HG03442 (cell line): ENCODE data around the gene ANKRD55.
"Not testable (repeated sequence)": the region's sequence is repeated elsewhere in the genome, so short reads cannot be mapped to it uniquely, and the experiment has no call there.

Experiments
- ATAC-seq: cut with Tn5 transposase; IDR thresholded peaks from one replicate; pipeline ENCODE4 v1.9.1; 2021; ENCODE audit warnings: mild to moderate bottlenecking, moderate library complexity; ENCODE audit not compliant: unreplicated experiment

The ANKRD55 gene

GRCh38 chr5:56233230-56233629 lies at the start of gene ANKRD55:
ANKRD55 (minus strand) TSS chr5:56233330; CDS start chr5:56232913, 417 bp downstream.
- no peak for ATAC-seq

GRCh38 chr5:56282216-56282615 lies 49.1 kb upstream of the ANKRD55 start:
- ATAC-seq, result no peak

DNA sequence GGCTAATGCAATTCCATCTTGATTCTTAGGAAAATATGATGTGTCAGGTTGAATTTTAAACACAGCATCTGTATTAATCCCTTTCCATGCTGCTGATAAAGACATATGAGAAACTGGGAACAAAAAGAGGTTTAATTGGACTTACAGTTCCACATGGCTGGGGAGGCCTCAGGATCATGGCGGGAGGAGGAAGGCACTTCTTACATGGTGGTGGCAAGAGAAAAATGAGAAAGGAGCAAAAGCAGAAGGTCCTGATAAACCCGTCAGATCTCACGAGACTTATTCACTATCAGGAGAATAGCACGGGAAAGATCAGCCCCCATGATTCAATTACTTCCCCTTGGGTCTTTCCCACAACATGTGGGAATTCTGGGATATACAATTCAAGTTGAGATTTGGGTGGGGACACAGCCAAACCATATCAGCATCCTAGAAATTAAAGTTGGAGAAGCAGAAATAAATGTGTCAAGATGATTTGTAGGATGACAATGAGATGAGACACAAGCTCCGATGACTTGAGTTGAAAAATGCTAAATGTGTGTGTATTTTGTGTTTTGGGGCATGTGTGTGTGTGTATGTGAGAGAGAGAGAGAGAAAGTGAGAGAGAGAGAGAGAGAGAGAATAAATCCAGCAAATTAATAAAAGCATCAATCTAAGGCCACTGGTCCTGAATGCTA lies 48.5 kb upstream of the ANKRD55 start:
- ATAC-seq, result no peak

- no peak for ATAC-seq
Observed at GRCh38 chr5:56279979-56280378, 46.8 kb upstream of the ANKRD55 start.

GRCh38 chr5:56279291-56279690 lies 46.2 kb upstream of the ANKRD55 start:
- no peak for ATAC-seq

- ATAC-seq, result no peak
Observed at GRCh38 chr5:56278335-56278753, 45.2 kb upstream of the ANKRD55 start.

DNA sequence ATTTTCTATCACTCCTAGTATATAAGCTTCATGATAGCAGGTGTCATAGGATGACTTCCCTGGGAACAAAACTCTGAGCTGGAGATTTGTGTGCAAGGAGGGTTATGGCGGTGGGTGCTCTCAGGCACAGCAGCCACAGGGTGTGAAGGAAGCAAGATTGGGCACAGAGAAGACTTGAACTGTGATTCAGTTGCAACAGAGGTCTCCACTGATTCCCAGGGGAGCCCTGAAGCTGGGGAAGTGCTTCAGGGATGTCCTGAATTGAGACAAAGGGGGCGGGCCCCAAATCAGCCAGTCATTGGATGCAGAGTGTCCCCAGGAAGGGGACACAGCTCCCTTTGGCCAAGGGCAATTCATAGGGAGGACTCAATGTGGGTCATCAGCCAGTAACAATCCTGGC lies 44.4 kb upstream of the ANKRD55 start:
- ATAC-seq, result no peak

DNA sequence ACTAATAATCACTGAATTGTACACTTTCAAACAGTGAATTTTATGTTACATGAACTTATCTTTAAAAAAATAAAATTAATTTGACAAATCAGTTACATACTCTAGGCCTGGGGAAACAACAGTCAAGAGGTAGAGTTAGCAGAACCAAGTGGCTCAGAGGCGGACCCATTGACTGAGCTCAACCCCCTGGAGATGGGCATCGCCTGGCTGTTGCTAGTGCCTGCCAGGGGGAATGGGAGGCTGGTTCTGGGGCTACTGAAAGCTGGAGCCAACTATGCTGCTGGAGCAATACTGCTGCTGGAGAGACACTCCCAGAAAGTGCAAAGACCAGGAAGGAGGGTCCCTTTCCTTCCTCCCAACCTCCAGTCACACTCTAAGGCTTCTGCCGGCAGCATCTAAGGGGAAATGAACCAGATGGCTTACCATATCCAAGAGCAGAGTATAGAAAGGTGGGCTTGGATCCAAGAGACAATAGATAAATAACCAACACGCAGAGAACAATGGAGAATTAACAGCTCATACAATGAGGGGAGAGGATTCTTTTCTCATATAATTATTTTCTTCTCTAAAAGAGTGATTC lies 40.3 kb upstream of the ANKRD55 start:
- ATAC-seq, result no peak

DNA sequence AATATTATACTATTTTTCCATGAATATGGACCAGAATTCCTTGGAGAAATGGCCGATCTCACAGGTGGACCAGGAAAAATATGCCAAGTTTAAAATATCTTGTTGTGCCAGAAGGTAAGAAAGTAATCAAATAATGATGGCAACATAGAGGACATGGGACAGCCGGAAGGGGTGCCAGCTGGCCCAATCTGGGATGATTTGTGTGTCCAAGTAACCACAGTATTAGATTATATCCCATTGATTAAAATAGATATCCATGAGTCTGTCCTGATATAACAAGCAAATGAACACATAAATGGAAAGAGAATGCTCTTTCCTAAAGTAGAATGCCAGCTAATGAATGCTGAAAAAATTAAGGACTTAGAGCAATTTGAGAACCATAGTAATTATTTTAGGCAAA lies 39.6 kb upstream of the ANKRD55 start:
- no peak for ATAC-seq

- peak; percentile 87 for ATAC-seq
Observed at GRCh38 chr5:56270568-56271392, 37.6 kb upstream of the ANKRD55 start.

- ATAC-seq, result no peak
Observed at GRCh38 chr5:56270058-56270457, 36.9 kb upstream of the ANKRD55 start.

GRCh38 chr5:56269216-56269927 lies 36.2 kb upstream of the ANKRD55 start:
- ATAC-seq, result peak; percentile 66

DNA sequence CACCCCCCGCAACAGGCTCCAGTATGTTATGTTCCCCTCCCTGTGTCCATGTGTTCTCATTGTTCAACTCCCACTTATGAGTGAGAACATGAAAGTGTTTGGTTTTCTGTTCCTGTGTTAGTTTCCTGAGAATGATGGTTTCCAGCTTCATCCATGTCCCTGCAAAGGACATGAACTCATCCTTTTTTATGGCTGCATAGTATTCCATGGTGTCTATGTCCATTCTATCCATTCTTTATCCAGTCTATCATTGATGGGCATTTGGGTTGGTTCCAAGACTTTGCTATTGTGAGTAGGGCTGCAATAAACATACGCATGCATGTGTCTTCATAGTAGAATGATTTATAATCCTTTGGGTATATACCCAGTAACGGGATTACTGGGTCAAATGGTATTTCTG lies 35.6 kb upstream of the ANKRD55 start:
- ATAC-seq, result not testable (repeated sequence)

GRCh38 chr5:56267856-56268255 lies 34.7 kb upstream of the ANKRD55 start:
- ATAC-seq, result no peak

- no peak for ATAC-seq
Observed at GRCh38 chr5:56264417-56265025, 31.4 kb upstream of the ANKRD55 start.

- ATAC-seq, result no peak
Observed at GRCh38 chr5:56262279-56262678, 29.1 kb upstream of the ANKRD55 start.

DNA sequence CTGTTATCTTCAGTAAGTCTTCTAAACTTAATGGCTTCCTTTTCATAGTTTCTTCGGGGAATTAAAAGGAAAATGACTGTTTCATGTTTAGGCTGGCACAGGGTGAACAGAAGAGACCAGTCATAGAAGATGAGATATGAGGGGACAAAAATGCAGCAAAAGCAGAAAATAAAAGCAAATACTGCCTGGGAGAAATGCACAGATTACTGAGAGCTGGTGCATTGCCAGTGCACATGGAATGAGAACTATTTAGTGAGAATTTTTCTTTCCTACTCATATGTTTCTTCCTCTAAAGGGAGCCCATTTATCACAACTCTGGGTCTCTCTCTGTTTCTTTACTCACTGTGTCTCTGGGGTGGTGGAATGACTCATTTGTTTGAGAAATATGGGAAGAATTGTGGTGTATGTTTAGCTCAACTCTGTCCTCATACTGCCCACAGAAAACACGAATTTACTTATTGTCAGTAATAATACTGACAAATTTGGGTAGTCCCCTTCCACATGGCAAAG lies 25.9 kb upstream of the ANKRD55 start:
- peak; percentile 91 for ATAC-seq

DNA sequence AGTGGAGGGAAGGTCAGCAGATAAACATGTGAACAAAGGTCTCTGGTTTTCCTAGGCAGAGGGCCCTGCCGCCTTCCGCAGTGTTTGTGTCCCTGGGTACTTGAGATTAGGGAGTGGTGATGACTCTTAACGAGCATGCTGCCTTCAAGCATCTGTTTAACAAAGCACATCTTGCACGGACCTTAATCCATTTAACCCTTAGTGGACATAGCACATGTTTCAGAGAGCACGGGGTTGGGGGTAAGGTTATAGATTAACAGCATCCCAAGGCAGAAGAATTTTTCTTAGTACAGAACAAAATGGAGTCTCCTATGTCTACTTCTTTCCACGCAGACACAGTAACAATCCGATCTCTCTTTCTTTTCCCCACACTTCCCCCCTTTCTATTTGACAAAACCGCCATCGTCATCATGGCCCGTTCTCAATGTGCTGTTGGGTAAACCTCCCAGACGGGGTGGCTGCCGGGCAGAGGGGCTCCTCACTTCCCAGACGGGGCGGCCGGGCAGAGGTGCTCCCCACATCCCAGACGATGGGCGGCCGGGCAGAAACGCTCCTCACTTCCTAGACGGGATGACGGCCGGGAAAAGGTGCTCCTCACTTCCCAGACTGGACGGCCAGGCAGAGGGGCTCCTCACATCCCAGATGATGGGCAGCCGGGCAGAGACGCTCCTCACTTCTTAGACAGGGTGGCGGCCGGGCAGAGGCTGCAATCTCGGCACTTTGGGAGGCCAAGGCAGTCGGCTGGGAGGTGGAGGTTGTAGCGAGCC lies 24.8 kb upstream of the ANKRD55 start:
- not testable (repeated sequence) for ATAC-seq

DNA sequence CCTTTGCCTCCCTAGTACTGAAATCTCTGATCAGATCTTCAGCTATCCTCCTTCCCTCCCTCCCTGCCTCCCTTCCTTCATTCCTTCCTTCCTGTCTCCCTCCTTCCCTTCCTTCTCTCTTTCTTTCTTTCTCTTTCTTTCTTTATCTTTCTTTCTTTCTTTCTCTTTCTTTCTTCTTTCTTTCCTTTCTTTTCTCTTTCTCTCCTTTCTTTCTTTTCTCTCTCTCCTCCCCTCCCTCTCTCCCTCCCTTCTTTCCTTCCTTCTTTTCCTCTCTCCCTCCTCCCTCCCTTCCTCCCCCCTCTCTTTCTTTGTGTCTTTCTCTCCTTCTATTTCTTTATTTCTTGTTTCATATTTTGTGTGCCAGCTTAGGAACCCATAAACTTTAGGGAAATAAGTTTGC lies 23.9 kb upstream of the ANKRD55 start:
- no peak for ATAC-seq

GRCh38 chr5:56255502-56255901 lies 22.4 kb upstream of the ANKRD55 start:
- no peak for ATAC-seq
